Activated CD4-positive, CD25-positive, alpha-beta regulatory T cell (primary cell): ENCODE measurements around the gene PAOX.

ENCODE experiments used
- DNase-seq, 4 experiments: peaks; one replicate each; lab custom pipeline; 2025; lab: John Stamatoyannopoulos, UW

Gene PAOX

GRCh38 chr10:133349577-133350011, 29.5 kb upstream of the PAOX start:
- DNase-seq = no peak

- no peak for DNase-seq
Measured at GRCh38 chr10:133350283-133350949, 28.6 kb upstream of the PAOX start.

GRCh38 chr10:133350950-133351329, 28.1 kb upstream of the PAOX start:
- DNase-seq = no peak

- no peak for DNase-seq
Measured at GRCh38 chr10:133351408-133352318, 27.4 kb upstream of the PAOX start.

- DNase-seq = no peak
Measured at GRCh38 chr10:133353202-133353959, 25.7 kb upstream of the PAOX start.

- DNase-seq = no peak
Measured at GRCh38 chr10:133353988-133354605, 25.0 kb upstream of the PAOX start.

- DNase-seq = no peak
Measured at GRCh38 chr10:133354672-133355240, 24.3 kb upstream of the PAOX start.

GRCh38 chr10:133355266-133355665, 23.8 kb upstream of the PAOX start:
- DNase-seq = no peak

- DNase-seq = no peak
Measured at GRCh38 chr10:133355991-133356390, 23.1 kb upstream of the PAOX start.

- no peak for DNase-seq
Measured at GRCh38 chr10:133356549-133357284, 22.3 kb upstream of the PAOX start.

- DNase-seq = peak; percentile 55 to 65 (median 58)
Measured at GRCh38 chr10:133357285-133358161, 21.5 kb upstream of the PAOX start, which contains the start of gene FUOM. Gene FUOM, minus strand, starts transcription at chr10:133358019. Its CDS starts 12 bp downstream, at chr10:133358007.

- DNase-seq = no peak
Measured at GRCh38 chr10:133358162-133358924, 20.7 kb upstream of the PAOX start.

GRCh38 chr10:133358925-133359310, 20.1 kb upstream of the PAOX start:
- DNase-seq = no peak

- no peak for DNase-seq
Measured at GRCh38 chr10:133359554-133359971, 19.5 kb upstream of the PAOX start.

GRCh38 chr10:133359972-133360610, 19.0 kb upstream of the PAOX start:
- DNase-seq = no peak

GRCh38 chr10:133361227-133361626, 17.8 kb upstream of the PAOX start:
- DNase-seq = no peak

- DNase-seq = no peak
Measured at GRCh38 chr10:133361773-133362441, 17.2 kb upstream of the PAOX start.

- DNase-seq = no peak
Measured at GRCh38 chr10:133362846-133363245, 16.2 kb upstream of the PAOX start.
